GM12878 (cell line): ENCODE results near the gene SLC12A4. TPM values are rescaled to one million over a fixed set of nuclear protein-coding genes. Genes with fewer than 3 reads are reported as not detected.

Experiments used
- ATAC-seq: fragments of 200-7000 bp; cut with Tn5 transposase; 3 replicates; pipeline ENCODE4 v1.9.1; 2020; ENCODE audit warnings: mild to moderate bottlenecking, moderate library complexity
- BruUV-seq: library from RNA; stranded (reverse); fragments of 400-500 nt; replicated peaks from 2 replicates; lab custom pipeline; 2021; lab: Mats Ljungman, UMichigan
- CTCF ChIA-PET: fragments of 300-600 bp; sonication (Branson Sonifier 250); formaldehyde crosslinking; extraction: SDS; loops from one replicate; lab custom pipeline; 2021; ENCODE audit warnings: inconsistent platforms; lab: Yijun Ruan, JAX
- POLR2A ChIA-PET: fragments of 350-600 bp; formaldehyde crosslinking; extraction: SDS; loops from one replicate; lab custom pipeline; 2021; ENCODE audit warnings: inconsistent platforms; lab: Charles Lee
- RAD21 ChIA-PET: fragments of 300-600 bp; sonication (Branson Sonifier 250); formaldehyde crosslinking; loops from one replicate; lab custom pipeline; 2023; ENCODE audit warnings: antibody characterized with exemption; ENCODE audit not compliant: unreplicated experiment; lab: Charles Lee
- SMC1A ChIA-PET: fragments of 300-600 bp; sonication (Branson Sonifier 250); formaldehyde crosslinking; loops from one replicate; lab custom pipeline; 2023; ENCODE audit not compliant: unreplicated experiment, uncharacterized antibody; lab: Charles Lee
- DNase-seq: peaks from one replicate; pipeline ENCODE4 v3.0.0-alpha.2; 2011; ENCODE audit warnings: low read depth, low spot score
- FAIRE-seq: peaks from 3 replicates; lab custom pipeline; 2011; peaks lifted over from hg19 to GRCh38; lab: Jason Lieb, UNC
- H2AFZ ChIP-seq: 2 replicates; pipeline ENCODE4 v1.6.0; 2011; ENCODE audit warnings: low read depth, low read length, control low read depth; ENCODE audit not compliant: control insufficient read depth
- H3K27ac ChIP-seq: 2 replicates; pipeline ENCODE4 v1.5.1; 2011; ENCODE audit warnings: control low read depth; ENCODE audit not compliant: control insufficient read depth, insufficient read depth
- H3K27me3 ChIP-seq, 2 experiments: replicated peaks in 1 of 2; 2 replicates each; pipeline versions ENCODE4 v1.6.0 to v1.6.1; 2011; ENCODE audit warnings: low read length in 1 of 2; ENCODE audit not compliant: control insufficient read depth in 2 of 2, insufficient read depth in 2 of 2
- H3K36me3 ChIP-seq, 2 experiments: 2 replicates each; pipeline ENCODE4 v1.5.1; 2011; ENCODE audit warnings: low read length in 1 of 2; ENCODE audit not compliant: control insufficient read depth in 2 of 2, insufficient read depth in 2 of 2
- H3K4me1 ChIP-seq: 2 replicates; pipeline ENCODE4 v1.6.1; 2011; ENCODE audit warnings: mild to moderate bottlenecking, low read length, moderate library complexity, mixed read lengths; ENCODE audit not compliant: control insufficient read depth, insufficient read depth
- H3K4me2 ChIP-seq: 2 replicates; pipeline ENCODE4 v1.6.0; 2011; ENCODE audit warnings: control low read depth; ENCODE audit not compliant: control insufficient read depth, insufficient read depth
- H3K4me3 ChIP-seq: fragments of 200-600 bp; sonication (generic); 2 replicates; pipeline ENCODE4 v1.5.1; 2016
- H3K79me2 ChIP-seq: 2 replicates; pipeline ENCODE4 v1.6.0; 2011; ENCODE audit warnings: low read length; ENCODE audit not compliant: control insufficient read depth, insufficient read depth
- H3K9ac ChIP-seq: 2 replicates; pipeline ENCODE4 v1.8.0; 2011; ENCODE audit warnings: low read length, control low read depth, mixed read lengths; ENCODE audit not compliant: control insufficient read depth, insufficient read depth
- H3K9me3 ChIP-seq: replicated peaks from 3 replicates; pipeline ENCODE4 v1.5.1; 2011; ENCODE audit warnings: mild to moderate bottlenecking, low read length; ENCODE audit not compliant: control insufficient read depth, insufficient read depth
- H4K20me1 ChIP-seq: 2 replicates; pipeline ENCODE4 v1.6.0; 2011; ENCODE audit not compliant: control insufficient read depth, insufficient read depth
- BRCA1 ChIP-seq: IDR thresholded peaks from 2 replicates; pipeline ENCODE4 v1.6.1; 2011; ENCODE audit warnings: low read depth, low read length, improper control_type of control experiment
- CBX3 ChIP-seq: fragments of 200-600 bp; sonication (generic); IDR thresholded peaks from 2 replicates; pipeline ENCODE4 v1.6.1; 2016; ENCODE audit warnings: low read depth, borderline replicate concordance
- CHD1 ChIP-seq: IDR thresholded peaks from 2 replicates; pipeline ENCODE4 v1.6.1; 2012; ENCODE audit warnings: low read depth, low read length, improper control_type of control experiment
- CREM ChIP-seq: IDR thresholded peaks from 2 replicates; pipeline ENCODE4 v1.6.1; 2014; ENCODE audit warnings: antibody characterized with exemption, low read depth
- EZH2 ChIP-seq: IDR thresholded peaks from 2 replicates; pipeline ENCODE4 v1.6.1; 2012; ENCODE audit warnings: low read depth, mild to moderate bottlenecking, control low read depth, inconsistent platforms, low read length, borderline replicate concordance; ENCODE audit not compliant: control insufficient read depth
- FOXK2 ChIP-seq: fragments of 450-650 bp; IDR thresholded peaks from 2 replicates; pipeline ENCODE4 v1.6.1; 2017; ENCODE audit warnings: mild to moderate bottlenecking, moderate library complexity
- KDM1A ChIP-seq: fragments of 200-600 bp; sonication (generic); IDR thresholded peaks from 2 replicates; pipeline ENCODE4 v1.6.1; 2016; ENCODE audit warnings: borderline replicate concordance
- KLF5 ChIP-seq: fragments of 450-650 bp; IDR thresholded peaks from 2 replicates; pipeline ENCODE4 v1.6.1; 2014; ENCODE audit warnings: mild to moderate bottlenecking; ENCODE audit not compliant: partially characterized antibody
- MTA3 ChIP-seq: IDR thresholded peaks from 2 replicates; pipeline ENCODE4 v1.6.1; 2012; ENCODE audit warnings: low read length, inconsistent platforms, borderline replicate concordance
- NRF1 ChIP-seq: conservative IDR thresholded peaks from 2 replicates; pipeline ENCODE4 v1.6.1; 2011; ENCODE audit warnings: mild to moderate bottlenecking, low read depth, low read length, improper control_type of control experiment
- POLR2A ChIP-seq: IDR thresholded peaks from 2 replicates; pipeline ENCODE4 v1.6.1; 2011; ENCODE audit warnings: low read depth, mild to moderate bottlenecking, low read length
- RUNX3 ChIP-seq: IDR thresholded peaks from 2 replicates; pipeline ENCODE4 v1.6.1; 2012; ENCODE audit warnings: low read length, inconsistent platforms
- SMAD5 ChIP-seq: IDR thresholded peaks from 2 replicates; pipeline ENCODE4 v1.6.1; 2016; ENCODE audit warnings: antibody characterized with exemption, low read depth
- SREBF1 ChIP-seq: IDR thresholded peaks from 2 replicates; pipeline ENCODE4 v1.6.1; 2012; ENCODE audit warnings: mild to moderate bottlenecking, low read length
- TBL1XR1 ChIP-seq: IDR thresholded peaks from 2 replicates; pipeline ENCODE4 v1.6.1; 2012; ENCODE audit warnings: low read depth, low read length, improper control_type of control experiment
- WGBS: methylation state at CpG from one replicate; pipeline ENCODE4 v1.1.6; 2016; ENCODE audit warnings: low lambda C conversion rate; ENCODE audit not compliant: insufficient replicate concordance, insufficient coverage; ENCODE audit errors: missing lambda C conversion rate; 5-methylcytosine and 5-hydroxymethylcytosine counted together
- in situ Hi-C: fragments of 300-500 bp; cut with MboI; formaldehyde crosslinking; loops from 9 replicates; pipeline ENCODE4 v1.14.3; 2018; ENCODE audit warnings: mixed read lengths
- intact Hi-C: fragments of 100-400 bp; cut with micrococcal nuclease; formaldehyde crosslinking; loops from one replicate; pipeline ENCODE4 v1.14.2; 2022; ENCODE audit not compliant: unreplicated experiment
- polyA plus RNA-seq, 11 experiments: library from polyadenylated mRNA; depleted of rRNA in 4 of 11; unstranded in 6 of 11; stranded (reverse) in 5 of 11; fragments of >200 nt; fragmentation: Nextera tagmentation in 4 of 11; fragmentation: Illumina TruSeq in 1 of 11; extraction: Ambion mirVana in 4 of 11; extraction: Trizol in 1 of 11; gene quantifications; 1 replicate in 1 of 11; 2 replicates in 10 of 11; pipeline versions ENCODE4 v1.2.1 to v1.2.3, GENCODE V29; 2011 to 2016; ENCODE audit warnings: inconsistent platforms in 2 of 11, missing spikeins in 2 of 11, low read depth in 1 of 11
- total RNA-seq, 4 experiments: library from RNA; depleted of rRNA in 3 of 4; stranded (reverse); fragments of >200 nt in 3 of 4; fragmentation: Illumina TruSeq in 1 of 4; extraction: Trizol in 1 of 4; gene quantifications; 2 replicates each; pipeline versions ENCODE4 v1.2.1 to v1.2.3, GENCODE V29; 2013 to 2021
- TF ChIP-seq, protein P1 (sequence below): fragments of 450-650 bp; IDR thresholded peaks from 2 replicates; pipeline ENCODE4 v1.6.1; 2017; ENCODE audit warnings: mild to moderate bottlenecking, low read depth, inconsistent platforms; ENCODE audit not compliant: poor library complexity, severe bottlenecking

The SLC12A4 gene
- total and polyA plus RNA-seq, 10 of the 15 experiments (the other 5 are each of a cell fraction or from before 2014, with no cell fraction given), result 0.95 to 39.9 (median 14.2) TPM

DNA sequence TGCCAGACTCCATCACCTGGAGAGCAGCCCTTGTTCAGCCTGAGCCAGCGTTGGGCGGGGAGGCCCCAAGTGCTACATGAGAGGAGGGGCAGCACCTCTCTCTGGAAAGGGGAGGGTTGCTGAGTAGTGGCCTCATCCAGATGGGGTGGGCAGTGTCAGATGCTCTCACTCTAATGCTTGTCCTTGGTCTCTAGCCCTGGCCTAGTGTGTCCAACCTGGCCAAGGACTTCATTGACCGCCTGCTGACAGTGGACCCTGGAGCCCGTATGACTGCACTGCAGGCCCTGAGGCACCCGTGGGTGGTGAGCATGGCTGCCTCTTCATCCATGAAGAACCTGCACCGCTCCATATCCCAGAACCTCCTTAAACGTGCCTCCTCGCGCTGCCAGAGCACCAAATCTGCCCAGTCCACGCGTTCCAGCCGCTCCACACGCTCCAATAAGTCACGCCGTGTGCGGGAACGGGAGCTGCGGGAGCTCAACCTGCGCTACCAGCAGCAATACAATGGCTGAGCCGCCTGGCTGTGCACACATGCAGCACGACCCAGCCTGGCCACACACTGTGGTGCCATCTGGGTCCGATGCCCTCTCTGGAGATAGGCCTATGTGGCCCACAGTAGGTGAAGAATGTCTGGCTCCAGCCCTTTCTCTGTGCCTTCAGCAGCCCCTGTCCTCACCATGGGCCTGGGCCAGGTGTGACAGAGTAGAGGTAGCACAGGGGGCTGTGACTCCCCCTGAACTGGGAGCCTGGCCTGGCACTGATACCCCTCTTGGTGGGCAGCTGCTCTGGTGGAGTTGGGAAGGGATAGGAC is 41.1 kb downstream of the SLC12A4 start:
- intact Hi-C loops, result loop anchor here (5.0 to 10.0 kb wide), 2 partner anchors 35 to 403 kb away; partner anchors contain the start of genes PSKH1 and RIPOR1
- ChIA-PET POLR2A (interaction anchor here (0.5 kb wide), 2 partner anchors 11 to 112 kb away, joined by 3 to 4 read pairs; no protein-coding TSS in a partner anchor), SMC1A (interaction anchor here (0.9 to 1.3 kb wide), 2 partner anchors 8 to 113 kb away, joined by 3 read pairs; no protein-coding TSS in a partner anchor), CTCF (interaction anchor here (0.5 to 2.5 kb wide), 6 partner anchors 8 to 406 kb away, joined by 4 to 10 read pairs (median 6); no protein-coding TSS in a partner anchor), RAD21 (no interaction called here)
- Histone ChIP-seq H3K4me1 (no peaks in the 10 kb centered on the region; the same call in 1 of the 2 replicates), H3K4me3 (no peak overlapping the region), H3K36me3 (peaks cover under 1 to 22% of the 10 kb centered on the region in 2 experiments; a peak in 3 of 4 replicates), H3K79me2 (no peaks in the 10 kb centered on the region), H3K4me2 (no peak overlapping the region), H2AFZ (no peak overlapping the region), H4K20me1 (no peaks in the 10 kb centered on the region), H3K27ac (no peak overlapping the region), H3K9ac (no peak overlapping the region), H3K9me3 (no peaks in the 10 kb centered on the region), H3K27me3 (no peaks in the 10 kb centered on the region)
- no peak for ATAC-seq
- BruUV-seq, result no TSS peak
- WGBS, result 89% methylated on average over 22 of the region's 22 CpGs
- FAIRE-seq, result no peak
- TF ChIP-seq MTA3 (0 out of 2 replicates have a peak, but pooled peaks have one; percentile 15), CHD1 (no peak), RUNX3 (no peak), SMAD5 (no peak), CBX3 (no peak), KLF5 (no peak), POLR2A (peak; percentile 72), FOXK2 (no peak), EZH2 (no peak), CREM (no peak), SREBF1 (no peak), BRCA1 (no peak), NRF1 (no peak), TBL1XR1 (no peak), KDM1A (no peak)
- TF ChIP-seq, protein P1, sequence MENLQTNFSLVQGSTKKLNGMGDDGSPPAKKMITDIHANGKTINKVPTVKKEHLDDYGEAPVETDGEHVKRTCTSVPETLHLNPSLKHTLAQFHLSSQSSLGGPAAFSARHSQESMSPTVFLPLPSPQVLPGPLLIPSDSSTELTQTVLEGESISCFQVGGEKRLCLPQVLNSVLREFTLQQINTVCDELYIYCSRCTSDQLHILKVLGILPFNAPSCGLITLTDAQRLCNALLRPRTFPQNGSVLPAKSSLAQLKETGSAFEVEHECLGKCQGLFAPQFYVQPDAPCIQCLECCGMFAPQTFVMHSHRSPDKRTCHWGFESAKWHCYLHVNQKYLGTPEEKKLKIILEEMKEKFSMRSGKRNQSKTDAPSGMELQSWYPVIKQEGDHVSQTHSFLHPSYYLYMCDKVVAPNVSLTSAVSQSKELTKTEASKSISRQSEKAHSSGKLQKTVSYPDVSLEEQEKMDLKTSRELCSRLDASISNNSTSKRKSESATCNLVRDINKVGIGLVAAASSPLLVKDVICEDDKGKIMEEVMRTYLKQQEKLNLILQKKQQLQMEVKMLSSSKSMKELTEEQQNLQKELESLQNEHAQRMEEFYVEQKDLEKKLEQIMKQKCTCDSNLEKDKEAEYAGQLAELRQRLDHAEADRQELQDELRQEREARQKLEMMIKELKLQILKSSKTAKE, result no peak
- in situ Hi-C loops, result loop anchor here (5.0 kb wide), 2 partner anchors 110 to 250 kb away; no protein-coding TSS in a partner anchor
- no peak for DNase-seq
